ENCODE measurements around the gene FBLN1.

FBLN1 gene

GRCh38 chr22:45504373-45505341 lies 2.0 kb downstream of the FBLN1 start:
- TF ChIP-seq CTCF (IDR thresholded peaks at IDR 0.05; ENCODE audit: unreplicated experiment in 3 of 3): no peak
- peaks cover 65% of the 10 kb centered on the region for H3K4me1 Mint-ChIP-seq
- H3K4me3 Mint-ChIP-seq: peak overlapping the region; percentile 90 to 97 (median 96)
- no peaks in the 10 kb centered on the region for H3K9me3 Mint-ChIP-seq
- peaks cover 3% of the 10 kb centered on the region for H3K27me3 Mint-ChIP-seq (ENCODE audit: low read depth)
- no peaks in the 10 kb centered on the region for H3K36me3 Mint-ChIP-seq (ENCODE audit: low read depth)
- peak overlapping the region; percentile 99 to 100 (median 99) for H3K27ac Mint-ChIP-seq

- Mint-ChIP-seq H3K27ac (peak overlapping the region; percentile 79 to 100 (median 99)), H3K36me3 (ENCODE audit: low read depth) (no peaks in the 10 kb centered on the region), H3K4me3 (peak overlapping the region; percentile 53 to 70 (median 61)), H3K27me3 (ENCODE audit: low read depth) (no peaks in the 10 kb centered on the region), H3K9me3 (no peaks in the 10 kb centered on the region), H3K4me1 (peaks cover 68% of the 10 kb centered on the region)
- TF ChIP-seq CTCF (IDR thresholded peaks at IDR 0.05; ENCODE audit: unreplicated experiment in 3 of 3): no peak
Observed at GRCh38 chr22:45505991-45506747, 3.5 kb downstream of the FBLN1 start.

GRCh38 chr22:45506816-45507360 lies 4.2 kb downstream of the FBLN1 start:
- no peak for TF ChIP-seq CTCF (IDR thresholded peaks at IDR 0.05; ENCODE audit: unreplicated experiment in 3 of 3)
- peaks cover 69% of the 10 kb centered on the region for H3K4me1 Mint-ChIP-seq
- H3K4me3 Mint-ChIP-seq: peak overlapping the region; percentile 23 to 70 (median 38)
- no peaks in the 10 kb centered on the region for H3K36me3 Mint-ChIP-seq (ENCODE audit: low read depth)
- H3K27ac Mint-ChIP-seq: peak overlapping the region; percentile 79 to 100 (median 99)
- no peaks in the 10 kb centered on the region for H3K9me3 Mint-ChIP-seq
- H3K27me3 Mint-ChIP-seq (ENCODE audit: low read depth): no peaks in the 10 kb centered on the region

- H3K4me3 Mint-ChIP-seq: no peak overlapping the region
- no peaks in the 10 kb centered on the region for H3K9me3 Mint-ChIP-seq
- no peaks in the 10 kb centered on the region for H3K27me3 Mint-ChIP-seq (ENCODE audit: low read depth)
- no peak for TF ChIP-seq CTCF (IDR thresholded peaks at IDR 0.05; ENCODE audit: unreplicated experiment in 3 of 3)
- H3K27ac Mint-ChIP-seq: peak overlapping the region in 1 of 3 experiments; percentile 79
- H3K4me1 Mint-ChIP-seq: peaks cover 76% of the 10 kb centered on the region
- no peaks in the 10 kb centered on the region for H3K36me3 Mint-ChIP-seq (ENCODE audit: low read depth)
Observed at GRCh38 chr22:45507798-45508197, 5.1 kb downstream of the FBLN1 start.

GRCh38 chr22:45508814-45509213 lies 6.1 kb downstream of the FBLN1 start:
- no peaks in the 10 kb centered on the region for H3K9me3 Mint-ChIP-seq
- H3K27me3 Mint-ChIP-seq (ENCODE audit: low read depth): no peaks in the 10 kb centered on the region
- peak overlapping the region in 1 of 3 experiments; percentile 52 for H3K4me3 Mint-ChIP-seq
- H3K36me3 Mint-ChIP-seq (ENCODE audit: low read depth): no peaks in the 10 kb centered on the region
- peak overlapping the region; percentile 80 to 96 (median 94) for H3K27ac Mint-ChIP-seq
- no peak for TF ChIP-seq CTCF (IDR thresholded peaks at IDR 0.05; ENCODE audit: unreplicated experiment in 3 of 3)
- H3K4me1 Mint-ChIP-seq: peaks cover 86% of the 10 kb centered on the region

Data from nephron (organoid).